IPS-20b (cell line): ENCODE measurements around the gene CRKL.

Experiments used
- H3K27ac ChIP-seq: one replicate; pipeline ENCODE4 v1.5.1; 2013; ENCODE audit warnings: low read length
- H3K27me3 ChIP-seq: 2 replicates; pipeline ENCODE4 v1.6.1; 2013; ENCODE audit warnings: mild to moderate bottlenecking, low read length, inconsistent platforms; ENCODE audit not compliant: insufficient read depth
- H3K36me3 ChIP-seq: 2 replicates; pipeline ENCODE4 v1.6.1; 2013; ENCODE audit warnings: low read depth, mild to moderate bottlenecking, inconsistent platforms, low read length, moderate library complexity; ENCODE audit not compliant: insufficient read depth
- H3K4me1 ChIP-seq: 2 replicates; pipeline ENCODE4 v1.6.1; 2013; ENCODE audit warnings: mild to moderate bottlenecking, control low read depth, inconsistent platforms, low read length, moderate library complexity; ENCODE audit not compliant: insufficient read depth
- H3K4me3 ChIP-seq: 2 replicates; pipeline ENCODE4 v1.5.1; 2013; ENCODE audit warnings: mild to moderate bottlenecking, low read length, inconsistent platforms
- H3K9ac ChIP-seq: 2 replicates; pipeline ENCODE4 v1.6.1; 2013; ENCODE audit warnings: low read depth, mild to moderate bottlenecking, inconsistent platforms, low read length, moderate library complexity
- H3K9me3 ChIP-seq: 2 replicates; pipeline ENCODE4 v1.6.1; 2013; ENCODE audit warnings: mild to moderate bottlenecking, low read depth, low read length, inconsistent platforms; ENCODE audit not compliant: insufficient read depth

Gene CRKL

GRCh38 chr22:20992456-20993303 is 75.5 kb downstream of the CRKL start:
- Histone ChIP-seq H3K4me1 (no peaks in the 10 kb centered on the region), H3K9me3 (no peaks in the 10 kb centered on the region), H3K36me3 (peaks cover 26% of the 10 kb centered on the region), H3K9ac (no peak overlapping the region), H3K4me3 (no peak overlapping the region), H3K27ac (no peak overlapping the region), H3K27me3 (no peaks in the 10 kb centered on the region)

- no peak overlapping the region for H3K9ac ChIP-seq
- H3K4me3 ChIP-seq, result no peak overlapping the region
- no peaks in the 10 kb centered on the region for H3K27me3 ChIP-seq
- no peaks in the 10 kb centered on the region for H3K4me1 ChIP-seq
- no peaks in the 10 kb centered on the region for H3K9me3 ChIP-seq
- H3K36me3 ChIP-seq, result peaks cover 27% of the 10 kb centered on the region
- no peak overlapping the region for H3K27ac ChIP-seq
These were observed 76.3 kb downstream of the CRKL start for GRCh38 chr22:20993304-20994127.

DNA sequence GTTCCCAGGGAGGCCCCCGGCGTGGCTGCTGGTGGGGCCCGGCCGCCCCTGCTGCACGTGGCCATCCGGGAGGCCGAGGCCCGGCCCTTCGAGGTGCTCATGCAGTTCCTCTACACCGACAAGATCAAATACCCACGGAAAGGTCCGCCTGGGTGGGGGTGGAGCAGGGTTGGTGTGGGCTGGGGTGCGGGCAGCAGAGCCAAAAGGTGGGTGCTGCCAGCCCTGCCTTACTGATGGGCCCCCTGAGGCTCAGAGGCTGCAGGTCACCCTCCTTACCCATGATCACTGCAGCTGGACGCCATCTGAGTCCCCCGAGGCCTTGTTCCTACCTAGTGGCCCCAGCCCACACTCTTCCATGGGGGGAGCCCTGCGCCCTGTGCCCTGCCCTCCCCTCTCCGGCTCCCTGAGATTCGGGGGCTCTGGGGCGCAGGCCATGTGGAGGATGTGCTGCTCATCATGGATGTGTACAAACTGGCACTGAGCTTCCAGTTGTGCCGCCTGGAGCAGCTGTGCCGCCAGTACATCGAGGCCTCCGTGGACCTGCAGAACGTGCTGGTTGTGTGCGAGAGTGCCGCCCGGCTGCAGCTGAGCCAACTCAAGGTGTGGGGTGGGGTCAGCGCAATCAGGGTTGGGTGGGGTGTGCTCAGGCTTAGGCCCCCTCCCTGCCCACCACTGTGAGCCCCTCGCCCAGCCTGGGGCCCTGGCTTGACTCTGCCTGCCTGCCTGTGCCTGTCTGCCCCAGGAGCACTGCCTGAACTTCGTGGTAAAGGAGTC is 77.1 kb downstream of the CRKL start:
- Histone ChIP-seq H3K27ac (no peak overlapping the region), H3K4me1 (no peaks in the 10 kb centered on the region), H3K27me3 (no peaks in the 10 kb centered on the region), H3K4me3 (no peak overlapping the region), H3K9ac (no peak overlapping the region), H3K36me3 (peaks cover 33% of the 10 kb centered on the region), H3K9me3 (no peaks in the 10 kb centered on the region)

DNA sequence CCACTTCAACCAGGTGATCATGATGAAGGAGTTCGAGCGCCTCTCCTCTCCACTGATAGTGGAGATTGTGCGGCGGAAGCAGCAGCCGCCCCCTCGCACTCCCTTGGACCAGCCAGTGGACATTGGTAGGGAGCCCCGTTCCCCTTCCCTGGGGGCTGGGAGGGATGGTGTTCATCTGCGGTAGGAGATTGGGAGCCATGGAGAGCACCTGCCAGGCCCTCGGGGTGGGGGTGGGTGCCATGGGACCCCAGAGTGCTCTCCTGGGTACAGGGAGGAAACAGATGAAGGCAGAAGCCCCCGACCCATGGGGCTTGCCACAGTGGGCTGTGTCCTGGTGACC is 77.7 kb downstream of the CRKL start:
- Histone ChIP-seq H3K9ac (no peak overlapping the region), H3K4me3 (no peak overlapping the region), H3K27ac (no peak overlapping the region), H3K4me1 (no peaks in the 10 kb centered on the region), H3K36me3 (peaks cover 39% of the 10 kb centered on the region), H3K27me3 (no peaks in the 10 kb centered on the region), H3K9me3 (no peaks in the 10 kb centered on the region)

- H3K4me1 ChIP-seq, result peaks cover 2% of the 10 kb centered on the region; the same call in 1 of the 2 replicates
- H3K4me3 ChIP-seq, result no peak overlapping the region
- no peaks in the 10 kb centered on the region for H3K27me3 ChIP-seq
- no peak overlapping the region for H3K27ac ChIP-seq
- peaks cover 40% of the 10 kb centered on the region for H3K36me3 ChIP-seq
- no peak overlapping the region for H3K9ac ChIP-seq
- H3K9me3 ChIP-seq, result no peaks in the 10 kb centered on the region
These were observed 78.3 kb downstream of the CRKL start for GRCh38 chr22:20995329-20996030.

- H3K9me3 ChIP-seq, result no peaks in the 10 kb centered on the region
- peaks cover 40% of the 10 kb centered on the region for H3K36me3 ChIP-seq
- no peak overlapping the region for H3K4me3 ChIP-seq
- H3K27ac ChIP-seq, result no peak overlapping the region
- no peak overlapping the region for H3K9ac ChIP-seq
- H3K27me3 ChIP-seq, result no peaks in the 10 kb centered on the region
- H3K4me1 ChIP-seq, result peaks cover 7% of the 10 kb centered on the region
These were observed 78.8 kb downstream of the CRKL start for GRCh38 chr22:20996031-20996410.

DNA sequence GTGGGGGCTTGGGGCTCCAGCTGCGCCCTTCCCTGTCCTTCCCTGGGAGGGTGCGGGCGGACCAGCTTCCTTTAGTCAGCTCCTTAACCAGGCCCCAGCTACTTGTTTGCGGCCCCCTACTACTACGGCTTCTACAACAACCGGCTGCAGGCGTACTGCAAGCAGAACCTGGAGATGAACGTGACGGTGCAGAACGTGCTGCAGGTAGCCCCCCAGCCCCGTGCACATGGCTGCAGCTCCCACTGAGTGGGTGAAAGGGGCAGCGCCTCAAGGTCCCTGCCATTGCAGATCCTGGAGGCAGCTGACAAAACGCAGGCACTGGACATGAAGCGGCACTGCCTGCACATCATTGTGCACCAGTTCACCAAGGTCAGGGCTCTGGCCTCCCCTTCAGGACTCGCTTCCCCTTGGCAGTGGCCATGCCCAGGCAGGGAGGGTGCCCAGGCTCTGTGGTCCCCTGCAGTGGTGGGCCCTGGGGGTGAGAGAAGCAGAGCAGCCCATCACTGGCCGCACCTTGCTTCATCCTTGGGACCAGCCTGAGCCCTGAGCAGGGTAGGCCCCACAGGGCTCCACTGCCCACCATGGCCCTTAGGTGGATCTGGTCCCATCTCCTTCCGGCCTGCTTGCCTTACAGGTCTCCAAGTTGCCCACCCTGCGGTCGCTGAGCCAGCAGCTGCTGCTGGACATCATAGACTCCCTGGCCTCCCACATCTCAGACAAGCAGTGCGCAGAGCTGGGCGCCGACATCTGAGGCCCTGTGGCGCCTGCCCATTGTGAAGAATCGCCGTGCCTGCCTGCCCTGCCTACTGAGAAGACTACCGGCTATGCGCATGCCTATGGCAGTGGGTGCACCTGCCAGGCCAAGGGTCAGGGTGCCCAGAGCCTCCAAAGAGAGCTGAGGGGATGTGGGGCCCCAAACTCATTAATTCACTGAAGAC is 79.7 kb downstream of the CRKL start:
- Histone ChIP-seq H3K9me3 (no peaks in the 10 kb centered on the region), H3K9ac (no peak overlapping the region), H3K27ac (no peak overlapping the region), H3K4me1 (peaks cover 8% of the 10 kb centered on the region), H3K36me3 (peaks cover 38% of the 10 kb centered on the region), H3K27me3 (no peaks in the 10 kb centered on the region), H3K4me3 (no peak overlapping the region)

- no peaks in the 10 kb centered on the region for H3K9me3 ChIP-seq
- no peak overlapping the region for H3K27ac ChIP-seq
- no peaks in the 10 kb centered on the region for H3K27me3 ChIP-seq
- peaks cover 8% of the 10 kb centered on the region for H3K4me1 ChIP-seq
- peaks cover 29% of the 10 kb centered on the region for H3K36me3 ChIP-seq
- H3K9ac ChIP-seq, result no peak overlapping the region
- no peak overlapping the region for H3K4me3 ChIP-seq
These were observed 80.5 kb downstream of the CRKL start for GRCh38 chr22:20997536-20998257.

DNA sequence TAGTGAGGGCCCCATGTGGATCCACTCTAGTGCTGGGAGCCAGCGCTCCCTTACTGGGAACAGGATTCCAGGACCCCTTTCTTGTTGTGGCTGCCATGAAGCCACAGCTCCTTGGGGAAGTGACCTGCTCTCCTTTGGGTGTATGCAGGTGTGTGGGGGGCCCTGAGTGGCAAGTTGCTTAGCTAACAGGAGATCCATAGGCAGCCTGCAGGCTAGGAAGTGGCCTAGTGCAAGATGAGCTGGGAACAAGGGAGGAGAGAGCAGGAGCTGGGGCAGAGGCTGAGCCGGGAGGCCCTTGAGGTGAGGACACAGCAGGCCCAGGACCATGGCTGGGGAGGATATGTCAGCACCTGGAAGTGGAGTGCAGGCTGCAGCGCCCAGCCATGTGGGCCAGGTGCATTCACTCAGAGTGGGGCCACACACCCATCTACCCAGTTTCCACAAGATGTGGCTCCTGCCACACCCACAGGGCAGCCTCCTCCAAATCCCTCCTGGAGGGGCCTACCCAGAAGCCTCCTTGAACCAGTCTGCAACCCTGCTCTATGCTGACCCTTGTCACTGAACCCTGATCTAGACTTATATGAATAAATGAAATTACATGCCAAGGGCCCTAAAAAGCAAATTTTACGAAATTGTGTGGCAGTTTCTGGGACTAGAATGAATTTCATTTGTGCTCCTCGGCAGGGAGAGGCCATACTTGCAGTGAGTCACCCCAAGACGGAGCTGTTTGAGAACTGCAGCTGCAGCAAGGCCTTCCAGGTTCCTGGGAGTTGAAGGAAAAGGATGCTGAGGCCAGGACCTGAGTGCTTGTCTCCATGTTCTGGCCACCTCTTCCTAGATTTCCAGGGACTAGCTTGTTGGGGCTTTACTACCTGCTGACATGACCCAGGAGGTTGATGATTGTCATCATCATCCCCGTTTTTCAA is 81.5 kb downstream of the CRKL start:
- Histone ChIP-seq H3K9ac (no peak overlapping the region), H3K27ac (no peak overlapping the region), H3K9me3 (no peaks in the 10 kb centered on the region), H3K4me3 (no peak overlapping the region), H3K27me3 (no peaks in the 10 kb centered on the region), H3K36me3 (peaks cover 29% of the 10 kb centered on the region), H3K4me1 (peaks cover 13% of the 10 kb centered on the region)
